Fibroblast of mammary gland (primary cell): ENCODE results near the gene GPN1.

ENCODE experiments used
- DNase-seq: peaks from one replicate; pipeline ENCODE4 v3.0.0-alpha.2; 2010; ENCODE audit warnings: low read depth
- H3K4me3 ChIP-seq: 2 replicates; pipeline ENCODE4 v1.5.1; 2011; ENCODE audit warnings: low read depth, mild to moderate bottlenecking, low read length, moderate library complexity; ENCODE audit not compliant: control insufficient read depth
- CTCF ChIP-seq: conservative IDR thresholded peaks from 2 replicates; pipeline ENCODE4 v1.5.1; 2011; ENCODE audit warnings: low read depth, low read length, inconsistent platforms; ENCODE audit not compliant: control insufficient read depth, insufficient read depth

GPN1 gene

GRCh38 chr2:27645197-27645596, 16.3 kb downstream of the GPN1 start:
- no peak for DNase-seq
- TF ChIP-seq CTCF: no peak
- H3K4me3 ChIP-seq: no peak overlapping the region

DNA sequence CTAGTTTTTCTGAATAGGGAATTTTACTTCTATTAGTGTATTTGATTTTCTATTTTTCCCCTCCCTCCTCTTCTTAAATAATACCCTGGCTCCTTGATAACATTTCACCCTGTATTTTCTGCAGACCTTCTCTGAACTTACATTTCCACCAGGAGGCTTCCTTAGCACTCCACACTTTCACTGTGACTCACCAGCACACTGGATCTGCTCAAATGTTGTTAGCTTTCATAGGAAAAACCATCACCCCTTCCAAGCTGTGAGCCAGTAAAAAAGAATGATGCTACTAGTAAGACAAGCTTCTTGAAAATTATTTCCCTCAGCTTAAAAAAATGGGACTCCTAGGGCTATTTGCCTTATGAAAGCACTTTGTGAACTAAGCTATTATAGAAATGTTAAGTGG, 18.4 kb downstream of the GPN1 start:
- H3K4me3 ChIP-seq: no peak overlapping the region
- peak; percentile 46 for DNase-seq
- no peak for TF ChIP-seq CTCF

DNA sequence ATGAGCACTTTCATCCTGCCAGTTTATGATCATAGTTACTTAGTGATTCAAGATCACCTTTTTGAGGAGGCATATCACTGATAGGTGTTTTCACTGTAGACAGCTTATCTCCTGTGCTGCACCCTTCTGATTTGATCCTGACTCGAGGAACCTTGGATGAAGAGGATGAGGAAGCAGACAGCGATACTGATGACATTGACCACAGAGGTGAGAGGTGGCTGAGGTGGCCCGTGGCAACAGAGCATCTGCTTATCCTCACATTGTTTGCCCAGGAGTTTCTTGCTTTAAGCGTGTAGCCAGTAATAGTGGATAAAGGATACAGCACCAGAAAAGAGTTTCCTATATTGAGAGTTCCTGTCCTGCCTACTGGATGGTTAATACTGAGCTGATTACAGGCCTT, 18.9 kb downstream of the GPN1 start:
- no peak for TF ChIP-seq CTCF
- no peak for DNase-seq
- H3K4me3 ChIP-seq: no peak overlapping the region

DNA sequence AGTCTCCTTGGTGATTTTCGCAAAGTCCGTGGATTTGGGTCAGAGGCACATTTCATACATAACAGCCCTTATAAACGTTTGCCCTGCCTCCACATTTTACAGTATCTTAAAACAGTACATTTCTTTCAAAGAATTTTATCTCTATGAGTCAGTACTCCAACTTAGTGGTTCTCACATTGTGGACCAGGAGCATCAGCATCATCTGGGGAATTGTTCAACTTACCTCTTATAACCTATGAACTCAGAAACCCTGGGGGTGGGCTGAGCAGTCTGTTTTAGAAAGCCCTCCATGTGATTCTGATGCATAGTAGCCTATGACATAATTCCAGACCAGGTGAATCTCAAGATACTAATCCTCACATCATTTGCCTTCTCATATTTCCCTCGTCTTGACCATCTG, 22.2 kb downstream of the GPN1 start:
- no peak overlapping the region for H3K4me3 ChIP-seq
- peak; percentile 7 for DNase-seq
- no peak for TF ChIP-seq CTCF

GRCh38 chr2:27652341-27652740, 23.5 kb downstream of the GPN1 start:
- no peak for TF ChIP-seq CTCF
- DNase-seq: no peak
- H3K4me3 ChIP-seq: no peak overlapping the region

DNA sequence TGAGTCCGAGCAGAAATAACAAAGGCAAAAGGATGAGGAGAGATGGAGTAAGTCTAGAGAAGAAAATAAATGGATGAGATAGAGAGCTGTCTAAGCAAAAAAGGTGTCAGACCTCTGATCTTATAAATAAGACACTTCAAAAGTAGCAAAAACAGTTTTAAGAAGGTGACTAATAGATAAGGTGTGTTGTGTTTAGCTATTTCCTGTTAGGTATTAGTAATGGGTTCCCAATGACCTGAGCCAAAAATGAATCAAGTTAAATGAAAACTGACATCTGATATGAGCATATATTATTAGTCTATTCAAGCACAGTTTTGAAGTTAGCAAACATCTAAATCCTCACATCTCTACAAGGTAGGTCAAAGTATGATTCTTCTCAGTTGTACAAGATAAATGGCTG, 23.9 kb downstream of the GPN1 start:
- no peak for TF ChIP-seq CTCF
- H3K4me3 ChIP-seq: no peak overlapping the region
- no peak for DNase-seq

GRCh38 chr2:27653397-27653796, 24.5 kb downstream of the GPN1 start:
- no peak for TF ChIP-seq CTCF
- DNase-seq: peak; percentile 17
- no peak overlapping the region for H3K4me3 ChIP-seq
